Nephron progenitor cell (in vitro differentiated cells): Measurements from ENCODE around the gene SUCO.
A peak's percentile ranks its signal among the peaks of the same experiment; 100 is the strongest.
"Not testable (repeated sequence)": the region's sequence is repeated elsewhere in the genome, so short reads cannot be mapped to it uniquely, and the experiment has no call there.

Source experiments
- DNase-seq: peaks from one replicate; pipeline ENCODE4 v3.0.0; 2021
- H3K27ac Mint-ChIP-seq: 2 replicates; pipeline ENCODE4 v1.8.0; 2021; ENCODE audit warnings: mild to moderate bottlenecking, moderate library complexity, mixed read lengths
- H3K27me3 Mint-ChIP-seq: 2 replicates; pipeline ENCODE4 v1.8.0; 2021; ENCODE audit warnings: mild to moderate bottlenecking, low read depth, mixed read lengths; ENCODE audit not compliant: poor library complexity
- H3K36me3 Mint-ChIP-seq: 2 replicates; pipeline ENCODE4 v1.8.0; 2021; ENCODE audit warnings: low read depth, mixed read lengths
- H3K4me1 Mint-ChIP-seq: 2 replicates; pipeline ENCODE4 v1.8.0; 2021; ENCODE audit warnings: mixed read lengths
- H3K4me3 Mint-ChIP-seq: 2 replicates; pipeline ENCODE4 v1.8.0; 2021; ENCODE audit warnings: mild to moderate bottlenecking, moderate library complexity, mixed read lengths
- H3K9me3 Mint-ChIP-seq: 2 replicates; pipeline ENCODE4 v1.8.0; 2021; ENCODE audit warnings: mild to moderate bottlenecking, moderate library complexity, mixed read lengths
- TF ChIP-seq, protein P1 (sequence below): fragments of 200-600 bp; sonication (generic); IDR thresholded peaks from 2 replicates; pipeline ENCODE4 v1.5.0; 2021; ENCODE audit warnings: antibody characterized with exemption

The SUCO gene

GRCh38 chr1:172609528-172609927, 76.6 kb downstream of the SUCO start:
- no peaks in the 10 kb centered on the region for H3K27me3 Mint-ChIP-seq
- TF ChIP-seq, protein P1, sequence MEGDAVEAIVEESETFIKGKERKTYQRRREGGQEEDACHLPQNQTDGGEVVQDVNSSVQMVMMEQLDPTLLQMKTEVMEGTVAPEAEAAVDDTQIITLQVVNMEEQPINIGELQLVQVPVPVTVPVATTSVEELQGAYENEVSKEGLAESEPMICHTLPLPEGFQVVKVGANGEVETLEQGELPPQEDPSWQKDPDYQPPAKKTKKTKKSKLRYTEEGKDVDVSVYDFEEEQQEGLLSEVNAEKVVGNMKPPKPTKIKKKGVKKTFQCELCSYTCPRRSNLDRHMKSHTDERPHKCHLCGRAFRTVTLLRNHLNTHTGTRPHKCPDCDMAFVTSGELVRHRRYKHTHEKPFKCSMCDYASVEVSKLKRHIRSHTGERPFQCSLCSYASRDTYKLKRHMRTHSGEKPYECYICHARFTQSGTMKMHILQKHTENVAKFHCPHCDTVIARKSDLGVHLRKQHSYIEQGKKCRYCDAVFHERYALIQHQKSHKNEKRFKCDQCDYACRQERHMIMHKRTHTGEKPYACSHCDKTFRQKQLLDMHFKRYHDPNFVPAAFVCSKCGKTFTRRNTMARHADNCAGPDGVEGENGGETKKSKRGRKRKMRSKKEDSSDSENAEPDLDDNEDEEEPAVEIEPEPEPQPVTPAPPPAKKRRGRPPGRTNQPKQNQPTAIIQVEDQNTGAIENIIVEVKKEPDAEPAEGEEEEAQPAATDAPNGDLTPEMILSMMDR: no peak
- peaks cover 4% of the 10 kb centered on the region for H3K9me3 Mint-ChIP-seq
- H3K4me1 Mint-ChIP-seq: peaks cover 10% of the 10 kb centered on the region
- H3K4me3 Mint-ChIP-seq: no peak overlapping the region
- no peak overlapping the region for H3K27ac Mint-ChIP-seq
- H3K36me3 Mint-ChIP-seq: peaks cover 31% of the 10 kb centered on the region
- DNase-seq: no peak

GRCh38 chr1:172612478-172612877, 79.5 kb downstream of the SUCO start:
- Mint-ChIP-seq H3K27ac (no peak overlapping the region), H3K4me3 (no peak overlapping the region), H3K36me3 (peaks cover 34% of the 10 kb centered on the region), H3K4me1 (peaks cover 7% of the 10 kb centered on the region), H3K9me3 (peaks cover 18% of the 10 kb centered on the region), H3K27me3 (no peaks in the 10 kb centered on the region)
- DNase-seq: no peak
- TF ChIP-seq, protein P1: no peak

GRCh38 chr1:172613294-172613693, 80.3 kb downstream of the SUCO start:
- H3K27me3 Mint-ChIP-seq: no peaks in the 10 kb centered on the region
- peak overlapping the region; percentile 30 for H3K27ac Mint-ChIP-seq
- no peak for DNase-seq
- H3K9me3 Mint-ChIP-seq: peaks cover 27% of the 10 kb centered on the region
- H3K4me1 Mint-ChIP-seq: peaks cover 1% of the 10 kb centered on the region
- H3K4me3 Mint-ChIP-seq: no peak overlapping the region
- TF ChIP-seq, protein P1: no peak
- peaks cover 34% of the 10 kb centered on the region for H3K36me3 Mint-ChIP-seq

DNA sequence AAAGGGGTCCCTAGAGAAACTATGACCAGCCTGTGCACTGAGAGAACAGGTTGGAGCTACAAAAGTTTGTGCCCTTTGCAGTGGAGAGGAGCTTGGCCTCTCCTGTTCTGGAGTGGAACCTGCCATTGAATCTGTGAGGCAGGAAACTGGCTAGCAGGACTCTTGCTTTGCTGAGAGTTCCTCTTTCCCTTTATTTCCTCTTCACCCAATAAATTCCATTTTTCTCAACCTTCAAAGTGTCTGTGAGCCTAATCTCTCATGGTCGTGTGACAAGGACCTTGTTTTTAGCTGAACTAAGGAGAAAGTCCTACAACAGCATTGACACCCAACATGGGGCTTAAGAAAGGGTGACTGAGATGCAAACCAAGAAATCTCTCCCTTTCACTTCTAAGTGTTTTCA, 83.2 kb downstream of the SUCO start:
- TF ChIP-seq, protein P1: no peak
- no peak for DNase-seq
- Mint-ChIP-seq H3K4me3 (no peak overlapping the region), H3K4me1 (no peaks in the 10 kb centered on the region), H3K27ac (no peak overlapping the region), H3K9me3 (peaks cover 55% of the 10 kb centered on the region), H3K27me3 (no peaks in the 10 kb centered on the region), H3K36me3 (peaks cover 31% of the 10 kb centered on the region)

DNA sequence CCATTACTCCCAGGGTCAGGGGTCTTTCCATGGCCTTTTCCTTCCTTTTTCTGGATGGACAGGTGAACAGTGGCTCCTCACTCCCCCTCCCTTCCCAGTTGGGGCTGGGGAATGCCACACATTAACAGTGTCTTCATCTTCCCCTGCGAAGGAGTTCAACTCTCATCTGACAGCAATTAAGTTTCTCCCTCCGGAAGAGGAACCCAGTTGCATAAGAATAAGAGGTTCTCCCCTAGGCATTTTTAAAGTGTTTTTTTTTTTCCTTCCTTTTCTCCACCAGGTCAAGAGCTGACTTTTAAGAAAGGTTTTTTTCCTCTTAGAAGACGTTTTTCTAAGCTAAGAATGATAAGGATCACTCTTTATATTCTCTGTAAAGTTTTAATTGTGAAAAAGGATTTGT, 83.7 kb downstream of the SUCO start:
- Mint-ChIP-seq H3K4me3 (no peak overlapping the region), H3K27me3 (no peaks in the 10 kb centered on the region), H3K36me3 (peaks cover 36% of the 10 kb centered on the region), H3K4me1 (no peaks in the 10 kb centered on the region), H3K9me3 (peaks cover 59% of the 10 kb centered on the region), H3K27ac (no peak overlapping the region)
- DNase-seq: no peak
- TF ChIP-seq, protein P1: no peak

- peaks cover 64% of the 10 kb centered on the region for H3K9me3 Mint-ChIP-seq
- H3K4me1 Mint-ChIP-seq, H3K4me3 Mint-ChIP-seq, H3K27me3 Mint-ChIP-seq, H3K27ac Mint-ChIP-seq, DNase-seq: not testable (repeated sequence)
- peaks cover 28% of the 10 kb centered on the region for H3K36me3 Mint-ChIP-seq
Observed at GRCh38 chr1:172620603-172621002, 87.7 kb downstream of the SUCO start.
